AG09309 (cell line): ENCODE data around the gene ATOH8.
A peak's percentile ranks its signal among the peaks of the same experiment; 100 is the strongest.

Experiments used
- DNase-seq: peaks from one replicate; pipeline ENCODE4 v3.0.0-alpha.2; 2010; ENCODE audit warnings: low read depth
- H3K4me3 ChIP-seq: 2 replicates; pipeline ENCODE4 v1.5.1; 2011; ENCODE audit warnings: mild to moderate bottlenecking, low read depth, low read length, moderate library complexity; ENCODE audit not compliant: control insufficient read depth
- TF ChIP-seq, protein P1 (sequence below): IDR thresholded peaks from 2 replicates; pipeline ENCODE4 v1.5.1; 2011; ENCODE audit warnings: mild to moderate bottlenecking, low read depth, low read length, inconsistent platforms; ENCODE audit not compliant: insufficient read depth, control insufficient read depth; ENCODE audit errors: missing control alignments

The ATOH8 gene

DNA sequence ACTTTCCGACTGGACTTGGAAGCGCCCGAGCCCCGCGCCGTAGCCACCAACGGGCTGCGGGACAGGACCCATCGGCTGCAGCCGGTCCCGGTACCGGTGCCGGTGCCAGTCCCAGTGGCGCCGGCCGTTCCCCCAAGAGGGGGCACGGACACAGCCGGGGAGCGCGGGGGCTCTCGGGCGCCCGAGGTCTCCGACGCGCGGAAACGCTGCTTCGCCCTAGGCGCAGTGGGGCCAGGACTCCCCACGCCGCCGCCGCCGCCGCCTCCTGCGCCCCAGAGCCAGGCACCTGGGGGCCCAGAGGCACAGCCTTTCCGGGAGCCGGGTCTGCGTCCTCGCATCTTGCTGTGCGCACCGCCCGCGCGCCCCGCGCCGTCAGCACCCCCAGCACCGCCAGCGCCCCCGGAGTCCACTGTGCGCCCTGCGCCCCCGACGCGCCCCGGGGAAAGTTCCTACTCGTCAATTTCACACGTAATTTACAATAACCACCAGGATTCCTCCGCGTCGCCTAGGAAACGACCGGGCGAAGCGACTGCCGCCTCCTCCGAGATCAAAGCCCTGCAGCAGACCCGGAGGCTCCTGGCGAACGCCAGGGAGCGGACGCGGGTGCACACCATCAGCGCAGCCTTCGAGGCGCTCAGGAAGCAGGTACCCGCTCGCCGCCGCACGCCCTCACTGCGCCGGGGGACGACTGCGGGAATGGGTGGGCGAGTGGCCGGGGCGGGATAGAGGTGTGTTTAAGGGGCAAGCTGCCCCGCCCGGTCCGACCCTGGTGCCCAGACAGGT, 713 bp downstream of the ATOH8 start:
- TF ChIP-seq, protein P1, sequence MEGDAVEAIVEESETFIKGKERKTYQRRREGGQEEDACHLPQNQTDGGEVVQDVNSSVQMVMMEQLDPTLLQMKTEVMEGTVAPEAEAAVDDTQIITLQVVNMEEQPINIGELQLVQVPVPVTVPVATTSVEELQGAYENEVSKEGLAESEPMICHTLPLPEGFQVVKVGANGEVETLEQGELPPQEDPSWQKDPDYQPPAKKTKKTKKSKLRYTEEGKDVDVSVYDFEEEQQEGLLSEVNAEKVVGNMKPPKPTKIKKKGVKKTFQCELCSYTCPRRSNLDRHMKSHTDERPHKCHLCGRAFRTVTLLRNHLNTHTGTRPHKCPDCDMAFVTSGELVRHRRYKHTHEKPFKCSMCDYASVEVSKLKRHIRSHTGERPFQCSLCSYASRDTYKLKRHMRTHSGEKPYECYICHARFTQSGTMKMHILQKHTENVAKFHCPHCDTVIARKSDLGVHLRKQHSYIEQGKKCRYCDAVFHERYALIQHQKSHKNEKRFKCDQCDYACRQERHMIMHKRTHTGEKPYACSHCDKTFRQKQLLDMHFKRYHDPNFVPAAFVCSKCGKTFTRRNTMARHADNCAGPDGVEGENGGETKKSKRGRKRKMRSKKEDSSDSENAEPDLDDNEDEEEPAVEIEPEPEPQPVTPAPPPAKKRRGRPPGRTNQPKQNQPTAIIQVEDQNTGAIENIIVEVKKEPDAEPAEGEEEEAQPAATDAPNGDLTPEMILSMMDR: peak; percentile 10
- no peak for DNase-seq
- H3K4me3 ChIP-seq: peak overlapping the region; percentile 80

DNA sequence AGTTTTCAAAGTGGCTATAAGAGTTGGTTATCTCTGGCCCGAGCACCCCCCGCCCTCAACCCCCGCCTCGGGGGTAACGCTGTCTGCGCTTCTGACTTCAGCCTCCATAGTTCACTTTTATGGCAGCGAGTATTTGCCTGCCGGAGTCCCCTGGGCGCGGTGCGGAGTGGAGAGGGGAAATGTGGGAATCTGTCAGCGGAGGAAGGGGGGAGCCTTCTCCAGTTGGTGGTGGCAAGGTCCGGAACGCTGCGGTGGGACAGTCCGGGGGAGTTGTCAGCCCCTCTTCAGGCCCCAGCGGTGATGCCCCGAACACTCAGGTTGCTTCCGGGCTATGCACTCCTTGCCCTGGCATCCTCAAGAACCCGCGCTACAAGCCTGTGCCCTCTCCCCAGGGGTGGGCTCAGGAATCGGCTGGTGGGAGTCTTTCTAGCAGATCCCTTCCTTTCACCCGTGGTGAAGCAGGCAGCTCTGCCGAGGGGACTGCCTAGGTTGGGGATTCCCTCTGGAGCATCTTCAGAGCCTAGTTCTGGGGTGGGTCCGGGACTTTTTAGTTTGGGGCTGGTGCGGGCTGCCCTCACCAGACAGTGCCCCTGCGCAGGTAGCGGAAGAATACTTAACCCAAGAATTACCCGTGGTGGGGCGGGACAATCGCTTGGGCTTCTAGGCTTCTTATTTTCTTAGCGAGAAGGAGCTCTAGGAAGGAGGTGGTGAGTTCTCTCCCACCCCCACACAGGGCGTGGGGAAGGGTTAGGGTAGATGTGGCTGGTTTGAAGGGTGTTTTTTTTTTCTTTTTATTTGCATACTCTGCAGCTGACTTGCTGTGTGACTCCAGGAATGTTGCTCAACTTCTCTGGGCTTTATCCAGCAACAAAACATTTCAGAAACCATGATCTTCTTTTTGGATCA, 1.6 kb downstream of the ATOH8 start:
- H3K4me3 ChIP-seq: peak overlapping the region; percentile 80
- TF ChIP-seq, protein P1: no peak
- no peak for DNase-seq

DNA sequence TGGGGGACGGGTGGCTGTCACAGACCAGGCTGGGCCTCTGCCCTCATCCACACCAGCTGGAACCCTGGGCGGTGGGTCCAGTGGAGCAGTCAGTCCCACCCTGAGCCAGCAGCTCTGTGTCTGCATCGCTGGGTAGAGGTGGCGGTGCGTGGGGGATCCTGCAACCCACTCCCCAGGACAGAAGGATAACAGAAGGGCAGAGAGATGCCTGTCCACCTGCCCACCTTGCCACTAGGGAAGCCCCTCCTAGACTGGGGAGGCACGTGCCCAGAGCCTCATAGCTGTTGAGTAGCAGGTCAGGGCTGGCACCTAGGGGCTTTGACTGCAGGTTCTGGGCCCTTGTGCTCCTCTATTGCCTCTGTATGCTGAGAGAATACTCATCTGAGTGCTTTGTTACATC, 2.4 kb downstream of the ATOH8 start:
- peak overlapping the region; percentile 80 for H3K4me3 ChIP-seq
- DNase-seq: no peak
- TF ChIP-seq, protein P1: no peak

DNA sequence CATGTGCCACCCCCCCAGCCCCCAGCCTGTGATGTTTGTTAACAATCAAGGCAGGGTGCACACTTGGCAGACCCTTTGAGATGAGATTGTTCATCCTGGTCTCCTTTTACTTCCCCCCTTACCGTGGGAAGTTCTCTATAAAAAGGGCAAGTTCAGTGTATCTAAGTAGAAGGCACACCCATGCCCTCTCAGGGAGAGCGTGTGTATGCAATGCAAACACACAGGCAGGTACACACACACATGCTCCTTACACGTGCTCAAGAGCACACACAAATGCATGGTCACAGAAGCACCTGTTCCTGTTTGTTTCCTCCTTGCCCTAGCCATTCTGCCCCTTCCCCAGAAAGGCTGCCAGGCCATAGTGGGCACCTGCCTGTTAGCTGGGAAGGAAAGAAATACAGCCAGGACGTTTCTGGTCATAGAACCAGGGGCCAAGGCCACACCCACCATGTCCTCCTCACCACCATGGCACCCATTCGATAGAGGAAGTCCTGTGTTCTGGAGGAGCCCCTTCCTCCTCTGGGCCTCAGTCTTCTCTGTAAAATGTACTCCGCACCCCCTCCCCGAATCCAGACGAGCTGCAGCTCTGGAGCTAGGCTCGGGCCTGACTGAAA, 3.1 kb downstream of the ATOH8 start:
- no peak overlapping the region for H3K4me3 ChIP-seq
- no peak for DNase-seq
- TF ChIP-seq, protein P1: no peak

DNA sequence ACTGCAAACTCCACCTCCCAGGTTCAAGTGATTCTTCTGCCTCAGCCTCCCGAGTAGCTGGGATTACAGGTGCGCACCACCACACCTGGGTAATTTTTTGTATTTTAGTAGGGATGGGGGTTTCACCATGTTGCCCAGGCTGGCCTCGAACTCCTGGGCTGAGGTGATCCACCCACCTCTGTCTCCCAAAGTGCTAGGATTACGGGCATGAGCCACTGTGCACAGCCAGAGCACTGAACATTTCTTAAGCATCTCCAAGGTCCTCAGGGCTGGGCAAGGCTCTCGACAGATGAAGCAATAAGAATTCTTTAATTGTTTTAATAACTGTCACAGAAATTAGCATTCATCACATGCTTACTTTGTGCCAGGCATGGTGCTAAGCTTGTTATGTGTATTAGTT, 4.1 kb downstream of the ATOH8 start:
- H3K4me3 ChIP-seq: no peak overlapping the region
- no peak for DNase-seq
- TF ChIP-seq, protein P1: no peak
